Measurements from ENCODE around the gene STK32C.
"Not testable (repeated sequence)": the region's sequence is repeated elsewhere in the genome, so short reads cannot be mapped to it uniquely, and the experiment has no call there.

STK32C gene

DNA sequence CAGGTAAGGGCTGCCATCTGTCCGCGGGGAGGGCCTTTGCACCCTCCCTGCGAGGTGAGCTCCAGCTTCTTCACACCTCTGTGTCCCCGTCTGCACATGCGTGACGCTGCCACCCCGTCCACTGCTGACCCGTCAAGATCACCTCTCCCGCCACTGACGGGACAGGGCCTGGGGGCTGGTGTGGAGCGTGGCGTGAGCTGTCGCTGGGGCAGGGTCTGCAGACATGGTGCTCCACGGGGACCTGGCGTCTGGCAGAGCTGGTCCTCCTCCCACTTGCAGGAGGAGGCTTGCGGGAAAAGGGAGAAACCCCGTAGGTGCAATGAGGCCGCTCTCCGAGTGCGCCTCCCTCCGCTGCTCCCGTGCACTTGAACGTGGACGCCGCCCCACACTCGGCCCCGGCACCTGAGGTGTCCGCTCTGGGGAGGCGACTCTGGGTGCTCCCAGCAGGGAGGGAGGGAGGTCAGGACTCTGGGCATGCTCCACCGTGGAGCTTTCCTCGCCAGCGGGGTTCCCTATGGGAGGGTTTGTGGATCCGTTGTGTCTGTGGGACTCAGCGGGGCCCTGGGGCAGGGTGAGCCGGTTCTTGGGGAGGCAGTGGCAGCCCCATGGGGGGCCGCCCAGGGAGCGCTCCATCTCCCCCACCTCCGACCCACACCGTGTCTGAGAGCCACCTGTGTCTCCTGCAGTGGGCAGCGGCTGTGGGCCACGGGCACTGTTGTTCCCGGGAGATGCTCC, 138.6 kb downstream of the STK32C start:
- no peak for DNase-seq (ENCODE audit: low read depth)

DNA sequence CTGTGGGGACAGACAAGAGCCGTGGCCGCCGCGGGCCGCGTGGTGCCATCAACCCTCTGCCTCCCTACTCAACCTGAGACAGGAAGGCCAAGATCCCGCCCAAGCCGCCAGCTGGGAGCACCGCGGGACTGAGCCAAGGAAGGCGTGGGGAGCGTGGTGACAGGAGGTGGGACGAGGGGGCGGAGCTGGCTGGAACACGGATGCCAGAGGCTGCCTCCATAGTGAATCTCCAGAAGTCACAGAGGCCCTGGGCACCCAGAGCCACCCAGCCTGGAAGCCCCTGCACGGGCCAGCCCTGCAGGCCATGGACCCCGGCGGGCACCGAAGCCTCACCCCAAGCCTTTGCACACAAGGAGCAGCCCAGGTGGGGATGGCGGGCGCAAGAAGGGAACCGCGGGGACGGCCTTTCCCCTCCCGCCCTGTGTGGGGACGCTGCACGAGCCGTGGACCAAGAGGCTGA, 139.1 kb downstream of the STK32C start:
- DNase-seq (ENCODE audit: low read depth): no peak

DNA sequence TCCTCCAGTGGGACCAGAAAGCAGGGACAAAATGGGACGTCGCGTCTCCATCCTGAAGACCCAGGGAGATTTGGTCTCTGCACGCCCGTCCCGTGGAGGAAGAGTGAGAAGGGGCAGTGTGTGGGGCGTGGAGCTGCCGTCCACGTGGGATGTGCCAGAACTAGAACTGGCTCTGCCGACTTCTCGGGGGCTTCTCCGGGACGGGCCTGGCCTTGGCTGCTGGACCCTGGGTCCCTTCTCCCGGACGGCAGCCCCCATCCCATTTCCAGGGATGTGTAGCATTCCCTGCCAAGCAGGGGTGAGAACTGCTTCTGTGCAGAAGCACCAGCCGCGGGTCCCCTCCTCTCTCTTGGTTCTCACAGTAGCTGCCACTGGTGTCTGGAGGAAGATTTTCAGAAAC, 139.8 kb downstream of the STK32C start:
- no peak for DNase-seq (ENCODE audit: low read depth)

DNA sequence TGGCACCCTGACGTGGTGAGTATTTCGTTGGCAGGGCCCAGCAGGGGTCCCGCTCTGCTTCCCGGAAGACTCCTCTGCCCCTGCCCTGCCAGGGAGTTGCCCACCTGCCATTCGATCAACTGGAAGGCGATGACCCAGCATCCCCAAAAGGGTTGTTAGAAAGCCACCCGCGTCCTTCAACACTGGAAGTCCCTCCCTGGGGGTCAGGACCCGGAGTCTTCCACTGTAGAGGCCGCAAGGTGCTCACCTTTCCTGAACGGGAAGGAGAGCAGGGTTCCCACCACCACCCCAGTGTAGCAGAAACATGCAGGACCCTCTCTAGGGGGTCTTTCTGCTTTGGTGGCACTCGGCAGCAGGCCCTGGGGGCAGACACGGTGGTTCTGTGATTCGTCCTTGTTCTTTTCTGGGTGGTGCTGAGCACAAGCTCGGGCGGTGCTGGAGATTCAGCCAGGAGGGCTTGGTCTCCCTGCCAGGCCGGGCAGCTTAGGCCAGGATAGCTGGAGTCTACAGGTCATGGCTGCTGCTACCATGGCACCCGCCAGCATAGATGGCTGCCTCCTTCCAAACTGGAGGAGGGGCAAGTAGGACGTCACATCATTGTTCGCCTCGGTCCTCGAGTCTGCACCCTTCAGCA, 140.6 kb downstream of the STK32C start:
- no peak for DNase-seq (ENCODE audit: low read depth)

DNA sequence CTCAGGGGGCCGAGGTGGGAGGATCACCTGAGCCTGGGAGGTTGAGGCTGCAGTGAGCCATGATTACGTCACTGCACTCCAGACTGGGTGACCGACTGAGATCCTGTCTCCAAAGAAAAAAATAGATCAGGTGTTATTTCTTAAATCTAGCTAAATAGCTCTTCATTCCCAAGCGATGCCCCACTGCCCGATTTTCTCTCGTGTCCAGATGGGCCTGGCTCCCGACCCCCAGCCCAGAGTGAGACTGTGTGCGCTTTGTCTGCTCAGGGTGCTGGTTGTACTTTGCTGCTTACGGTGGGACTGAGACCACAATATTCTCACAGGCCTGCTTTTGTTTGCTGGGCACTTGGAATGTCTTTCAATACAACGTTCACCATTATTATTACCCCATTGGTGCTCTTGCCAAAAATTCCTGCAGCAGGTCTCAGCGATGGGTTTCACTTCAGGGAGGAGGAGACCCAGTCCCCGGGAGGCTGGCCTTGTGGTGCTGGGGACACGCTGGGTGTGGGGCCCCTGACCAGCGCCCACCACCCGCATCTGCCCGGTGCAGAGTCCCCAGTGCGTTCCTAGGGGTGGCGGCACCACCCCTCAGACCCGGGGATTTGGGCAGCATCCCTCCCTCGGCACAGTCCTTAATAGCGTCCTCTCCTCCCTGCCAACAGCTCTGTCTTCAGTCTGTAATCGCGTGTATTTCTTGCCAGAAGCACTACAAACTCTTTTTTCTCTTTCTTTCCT, 141.4 kb downstream of the STK32C start:
- DNase-seq (ENCODE audit: low read depth): no peak

DNA sequence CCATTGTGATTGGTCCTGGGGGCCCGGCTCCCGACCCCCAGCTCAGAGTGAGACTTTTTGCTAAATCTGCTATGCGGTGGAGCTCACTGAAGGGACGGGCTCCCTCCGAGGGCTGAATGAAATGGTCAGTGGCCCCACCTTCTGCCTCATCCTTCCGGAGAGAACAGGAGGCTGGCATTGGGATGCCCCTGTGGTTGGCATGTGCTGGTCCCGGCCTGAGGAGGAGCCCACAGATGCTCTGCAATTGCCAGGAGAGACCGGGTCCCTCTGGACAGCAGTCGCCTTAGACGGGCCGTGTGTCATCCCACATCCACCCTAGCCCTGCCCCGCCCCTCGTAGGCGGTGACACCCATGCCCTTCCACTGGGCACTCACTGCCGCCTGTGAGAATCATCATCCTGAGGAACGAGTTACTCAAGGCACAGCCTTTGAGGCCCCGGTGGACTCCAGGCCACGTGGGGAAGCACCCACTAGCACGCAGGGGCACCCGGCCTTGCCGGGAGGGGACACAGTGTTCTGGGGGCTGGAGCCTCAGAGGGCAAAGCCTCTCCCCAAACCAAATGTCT, 142.3 kb downstream of the STK32C start:
- no peak for DNase-seq (ENCODE audit: low read depth)

DNA sequence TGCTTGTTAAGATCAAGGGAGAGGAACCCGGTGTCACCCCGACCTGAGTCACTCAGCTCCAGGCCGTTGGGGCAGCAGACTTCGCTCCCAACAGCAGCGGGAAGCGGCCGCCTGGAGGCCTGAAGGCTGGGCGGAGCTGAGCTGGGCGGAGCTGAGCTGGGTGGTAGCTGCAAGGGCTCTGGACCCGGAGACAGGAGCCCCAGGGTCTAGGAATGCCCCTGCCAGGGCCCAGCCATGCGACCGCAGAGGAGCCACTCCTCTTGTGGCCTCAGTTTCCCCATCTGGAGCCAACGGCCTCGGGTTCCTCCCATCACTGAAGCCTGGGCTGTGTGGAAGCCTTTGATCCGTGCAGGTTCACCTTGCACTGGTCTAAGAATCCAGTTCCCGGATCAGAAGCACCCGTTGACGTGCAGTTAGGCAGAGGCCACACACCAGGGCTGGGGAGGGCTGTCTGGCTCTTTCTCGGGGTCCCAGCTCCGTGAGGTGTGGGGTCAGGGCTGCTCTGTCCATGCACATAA, 142.9 kb downstream of the STK32C start:
- DNase-seq (ENCODE audit: low read depth): no peak

- DNase-seq (ENCODE audit: low read depth): no peak
Observed at GRCh38 chr10:132163826-132164515, 143.8 kb downstream of the STK32C start.

DNA sequence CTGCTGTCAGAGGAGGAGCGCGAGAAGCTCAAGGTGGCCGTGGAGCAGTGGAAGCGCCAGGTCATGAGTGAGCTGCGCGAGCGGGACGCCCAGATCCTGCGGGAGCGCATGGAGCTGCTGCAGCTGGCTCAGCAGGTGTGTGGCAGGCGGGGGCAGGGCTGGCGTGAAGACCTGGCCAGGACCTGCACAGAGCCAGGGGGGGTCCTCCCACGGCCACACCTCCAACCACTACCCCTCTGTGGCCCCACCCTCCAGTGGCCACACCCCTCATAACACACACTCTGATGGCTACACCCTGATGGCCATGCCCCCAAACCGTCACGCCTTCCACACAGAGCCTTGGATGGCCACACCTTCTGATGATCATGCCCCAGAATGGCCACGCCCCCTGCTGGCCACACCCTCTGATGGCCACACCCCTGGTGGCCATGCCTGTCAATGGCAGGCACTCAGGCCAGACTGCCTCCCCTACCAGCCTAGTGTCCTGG, 144.4 kb downstream of the STK32C start:
- DNase-seq (ENCODE audit: low read depth): no peak

DNA sequence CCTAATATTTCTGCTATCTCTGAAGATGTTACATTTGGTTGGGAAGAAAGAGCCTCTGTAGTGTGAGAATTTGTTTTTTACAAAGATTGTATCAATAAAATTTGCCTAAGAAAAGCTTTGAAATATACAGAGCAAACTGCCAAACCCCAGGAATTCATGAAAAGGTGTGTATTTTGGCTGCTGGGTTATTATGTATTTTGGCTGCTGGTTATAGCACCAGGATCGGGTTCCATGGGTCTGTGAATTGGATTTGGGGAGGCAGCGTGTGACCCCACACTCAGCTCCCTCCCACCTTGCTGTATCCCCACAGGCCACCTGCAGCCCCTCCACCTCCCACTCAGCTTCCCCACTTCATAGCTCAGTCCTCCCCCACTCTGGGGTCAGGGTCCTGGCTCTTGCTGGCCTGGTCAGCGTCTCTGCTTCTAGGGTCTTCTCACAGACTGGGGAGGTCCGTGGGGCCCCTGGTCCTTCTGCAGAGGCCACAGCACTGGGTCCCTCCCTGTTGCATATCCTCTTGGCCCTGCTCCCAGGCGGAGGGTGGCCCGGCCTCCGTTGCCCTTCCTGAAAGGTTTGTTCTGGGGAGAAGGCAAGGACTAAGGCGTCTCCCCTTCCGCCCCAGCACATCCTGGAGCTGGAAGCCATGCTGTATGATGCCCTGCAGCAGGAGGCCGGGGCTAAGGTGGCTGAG, 145.0 kb downstream of the STK32C start:
- DNase-seq (ENCODE audit: low read depth): no peak

DNA sequence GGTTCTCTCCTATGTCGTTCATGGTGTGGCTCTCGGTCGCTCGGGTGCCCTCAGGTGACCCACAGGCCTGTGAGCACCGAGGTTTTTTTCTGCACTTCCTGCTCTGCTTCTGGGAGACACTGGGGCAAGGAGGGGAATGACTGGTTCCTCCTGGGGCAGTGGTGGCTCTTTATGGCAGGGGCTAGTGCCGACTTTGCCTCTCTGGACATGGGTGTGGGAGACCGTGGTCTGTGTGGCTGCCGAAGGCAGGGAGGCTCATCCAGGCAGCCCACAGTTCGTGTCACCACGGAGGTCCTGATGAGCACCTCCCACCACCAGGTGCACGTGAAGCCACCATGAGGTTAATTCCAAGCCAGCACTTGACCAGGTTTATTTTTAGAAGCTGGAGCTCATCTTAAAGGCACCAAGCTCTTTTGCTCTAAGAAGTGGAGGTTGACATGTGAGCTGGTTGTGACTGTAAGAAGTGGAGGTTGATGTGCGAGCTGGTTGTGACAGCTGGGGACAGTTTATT, 145.7 kb downstream of the STK32C start:
- DNase-seq (ENCODE audit: low read depth): no peak

- DNase-seq (ENCODE audit: low read depth): not testable (repeated sequence)
Observed at GRCh38 chr10:132160834-132161622, 146.7 kb downstream of the STK32C start.

- DNase-seq (ENCODE audit: low read depth): not testable (repeated sequence)
Observed at GRCh38 chr10:132160231-132160630, 147.5 kb downstream of the STK32C start.

GRCh38 chr10:132159302-132160230, 148.2 kb downstream of the STK32C start:
- DNase-seq (ENCODE audit: low read depth): not testable (repeated sequence)

DNA sequence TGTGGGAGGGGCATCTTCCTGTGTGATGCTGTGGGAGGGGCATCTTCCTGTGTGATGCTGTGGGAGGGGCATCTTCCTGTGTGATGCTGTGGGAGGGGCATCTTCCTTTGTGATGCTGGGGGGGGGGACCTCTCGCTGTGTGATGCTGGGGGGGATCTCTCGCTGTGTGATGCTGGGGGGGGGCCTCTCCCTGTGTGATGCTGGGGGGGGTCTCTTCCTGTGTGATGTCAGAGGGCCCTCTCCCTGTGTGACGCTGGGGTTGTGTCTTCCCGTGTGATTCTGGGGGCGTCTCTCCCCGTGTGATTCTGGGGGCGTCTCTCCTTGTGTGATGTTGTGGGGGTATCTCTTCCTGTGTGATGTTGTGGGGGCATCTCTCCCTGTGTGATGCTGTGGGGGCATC, 148.9 kb downstream of the STK32C start:
- DNase-seq (ENCODE audit: low read depth): no peak

- no peak for DNase-seq (ENCODE audit: low read depth)
Observed at GRCh38 chr10:132158122-132158741, 149.5 kb downstream of the STK32C start.

Data from fibroblast of gingiva (primary cell).